Endothelial cell of umbilical vein (primary cell): ENCODE data around the gene ZFAND5. TPM values are rescaled to one million over a fixed set of nuclear protein-coding genes. Genes with fewer than 3 reads are reported as not detected.

Source experiments
- BruUV-seq: library from RNA; stranded (reverse); fragments of 400-500 nt; replicated peaks from 2 replicates; lab custom pipeline; 2021; lab: Mats Ljungman, UMichigan
- CTCF ChIA-PET: fragments of 300-600, 350-600 bp; sonication (Branson Sonifier 250); formaldehyde crosslinking; loops from one replicate; lab custom pipeline; 2021; ENCODE audit warnings: antibody characterized with exemption, inconsistent platforms; lab: Charles Lee
- POLR2A ChIA-PET: fragments of 300-600, 350-600 bp; sonication (Branson Sonifier 250); formaldehyde crosslinking; loops from one replicate; lab custom pipeline; 2021; ENCODE audit warnings: antibody characterized with exemption, inconsistent platforms; lab: Charles Lee
- DNase-seq: peaks from one replicate; pipeline ENCODE4 v3.0.0-alpha.2; 2011; ENCODE audit warnings: low read depth, low spot score
- FAIRE-seq: peaks from 2 replicates; lab custom pipeline; 2011; peaks lifted over from hg19 to GRCh38; lab: Jason Lieb, UNC
- H2AFZ ChIP-seq: 2 replicates; pipeline ENCODE4 v1.6.0; 2012; ENCODE audit warnings: low read depth, low read length, control low read depth, inconsistent platforms
- H3K27ac ChIP-seq: 2 replicates; pipeline ENCODE4 v1.5.1; 2011; ENCODE audit warnings: low read depth, mild to moderate bottlenecking, control low read depth, low read length, moderate library complexity; ENCODE audit not compliant: insufficient read depth
- H3K27me3 ChIP-seq, 2 experiments: 2 replicates each; pipeline versions ENCODE4 v1.6.0 to v1.6.1; 2011; ENCODE audit warnings: low read length in 2 of 2, mixed read lengths in 1 of 2; ENCODE audit not compliant: control insufficient read depth in 2 of 2, insufficient read depth in 2 of 2
- H3K36me3 ChIP-seq, 2 experiments: 2 replicates in 1 of 2; 3 replicates in 1 of 2; pipeline ENCODE4 v1.5.1; 2011; ENCODE audit warnings: low read length in 2 of 2, mild to moderate bottlenecking in 1 of 2, moderate library complexity in 1 of 2; ENCODE audit not compliant: control insufficient read depth in 2 of 2, insufficient read depth in 2 of 2; ENCODE audit errors: extremely low read depth in 1 of 2
- H3K4me1 ChIP-seq: 3 replicates; pipeline ENCODE4 v1.5.1; 2011; ENCODE audit warnings: mild to moderate bottlenecking, low read length; ENCODE audit not compliant: control insufficient read depth, insufficient read depth; ENCODE audit errors: extremely low read depth
- H3K4me2 ChIP-seq: 2 replicates; pipeline ENCODE4 v1.6.1; 2011; ENCODE audit warnings: low read length, control low read depth, mixed read lengths; ENCODE audit not compliant: insufficient read depth
- H3K4me3 ChIP-seq, 3 experiments: fragments of 200-600 bp in 1 of 3; sonication (generic), shearing (Covaris generic) in 1 of 3; replicated peaks in 1 of 3; 2 replicates each; pipeline ENCODE4 v1.5.1; 2011 to 2016; ENCODE audit warnings: control low read depth in 3 of 3, low read length in 3 of 3, mild to moderate bottlenecking in 2 of 3, inconsistent platforms in 1 of 3, low read depth in 1 of 3, moderate library complexity in 1 of 3; ENCODE audit not compliant: insufficient read depth in 1 of 3
- H3K79me2 ChIP-seq: 2 replicates; pipeline ENCODE4 v1.6.0; 2012; ENCODE audit warnings: low read length, inconsistent platforms; ENCODE audit not compliant: control insufficient read depth, insufficient read depth
- H3K9ac ChIP-seq: replicated peaks from 2 replicates; pipeline ENCODE3; 2011; ENCODE audit warnings: low read length, control low read depth; ENCODE audit not compliant: insufficient read depth; ENCODE audit errors: extremely low read depth
- H3K9me1 ChIP-seq: replicated peaks from 3 replicates; pipeline ENCODE4 v1.6.0; 2011; ENCODE audit warnings: mild to moderate bottlenecking, low read length; ENCODE audit not compliant: control insufficient read depth, insufficient read depth; ENCODE audit errors: extremely low read depth
- H3K9me3 ChIP-seq: replicated peaks from 2 replicates; pipeline ENCODE4 v1.5.1; 2012; ENCODE audit warnings: low read length, inconsistent platforms; ENCODE audit not compliant: control insufficient read depth, insufficient read depth
- H4K20me1 ChIP-seq: replicated peaks from 2 replicates; pipeline ENCODE3; 2011; ENCODE audit warnings: mild to moderate bottlenecking, low read length; ENCODE audit not compliant: control insufficient read depth, insufficient read depth; ENCODE audit errors: extremely low read depth
- FOS ChIP-seq: IDR thresholded peaks from 2 replicates; pipeline ENCODE4 v1.6.1; 2011; ENCODE audit warnings: mild to moderate bottlenecking, low read length, moderate library complexity, borderline replicate concordance; ENCODE audit not compliant: insufficient read depth
- GATA2 ChIP-seq: IDR thresholded peaks from 2 replicates; pipeline ENCODE4 v1.7.0; 2011; ENCODE audit warnings: low read depth, mild to moderate bottlenecking, moderate library complexity, mixed read lengths, low read length; ENCODE audit not compliant: insufficient read length, insufficient read depth
- JUN ChIP-seq: IDR thresholded peaks from 2 replicates; pipeline ENCODE4 v1.6.1; 2011; ENCODE audit warnings: borderline replicate concordance, low read depth; ENCODE audit not compliant: insufficient read length, insufficient read depth
- POLR2A ChIP-seq: IDR thresholded peaks from 2 replicates; pipeline ENCODE4 v1.6.1; 2012; ENCODE audit warnings: low read depth, mild to moderate bottlenecking, control low read depth, low read length
- POLR2AphosphoS5 ChIP-seq: IDR thresholded peaks from 2 replicates; pipeline ENCODE4 v1.6.1; 2012; ENCODE audit warnings: low read depth, mild to moderate bottlenecking, control low read depth, low read length, moderate library complexity; ENCODE audit not compliant: insufficient read depth
- dilution Hi-C: fragments of 300-500 bp; cut with MboI; formaldehyde crosslinking; loops from one replicate; pipeline ENCODE4 v1.15.0; 2019; ENCODE audit warnings: low sequenced_read_pairs; ENCODE audit not compliant: extremely low pct_ligation_motif_present
- intact Hi-C: fragments of 100-400 bp; cut with micrococcal nuclease; formaldehyde crosslinking; loops from one replicate; pipeline ENCODE4 v1.10.0; 2022
- polyA plus RNA-seq, 4 experiments: library from polyadenylated mRNA; depleted of rRNA in 3 of 4; stranded (reverse) in 3 of 4; unstranded in 1 of 4; fragments of >200 nt; gene quantifications; 2 replicates each; pipeline versions ENCODE4 v1.2.1 to v1.2.3, GENCODE V29; 2011 to 2012; ENCODE audit warnings: missing spikeins in 1 of 4
- total RNA-seq: library from RNA; stranded (reverse); gene quantifications from 2 replicates; pipeline ENCODE4 v1.2.3, GENCODE V29; 2021
- TF ChIP-seq, protein P1 (sequence below): IDR thresholded peaks from 2 replicates; pipeline ENCODE4 v1.6.1; 2011; ENCODE audit not compliant: insufficient read depth, insufficient read length
- TF ChIP-seq, protein P2 (sequence below), 2 donors: IDR thresholded peaks; 1 replicate in 1 of 2; 2 replicates in 1 of 2; pipeline ENCODE4 v1.5.1; 2011; ENCODE audit warnings: low read length in 2 of 2, mild to moderate bottlenecking in 2 of 2, moderate library complexity in 2 of 2, control low read depth in 1 of 2, inconsistent platforms in 1 of 2, low read depth in 1 of 2; ENCODE audit not compliant: insufficient read depth in 1 of 2; ENCODE audit errors: extremely low read depth in 1 of 2

Gene ZFAND5
- total and polyA plus RNA-seq, 2 donors (not counting 3 experiments of a cell fraction or from before 2014, with no cell fraction given) = 63.7 to 176 TPM

DNA sequence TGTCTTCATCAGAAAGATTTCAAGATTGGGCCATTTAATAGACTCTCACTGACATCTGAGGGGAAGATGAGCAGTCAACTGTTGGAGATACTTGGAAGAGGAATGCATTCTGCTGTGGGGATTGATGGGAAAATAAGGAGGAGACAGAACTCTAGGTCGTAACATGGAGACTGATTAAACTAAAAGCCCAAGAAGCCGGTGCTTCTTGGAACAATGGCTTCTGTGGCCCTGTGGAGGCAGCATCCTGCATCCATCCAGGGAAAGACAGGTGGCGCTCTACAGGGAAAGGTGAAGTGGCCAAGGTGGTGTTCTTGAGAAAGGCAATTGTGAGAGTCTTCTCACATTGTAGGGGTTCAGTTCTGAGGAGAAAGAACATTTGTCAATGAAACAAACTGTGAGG, 31.3 kb downstream of the ZFAND5 start:
- no peaks in the 10 kb centered on the region for H3K4me1 ChIP-seq
- H4K20me1 ChIP-seq = no peaks in the 10 kb centered on the region
- dilution Hi-C loops = no loop called here
- DNase-seq = no peak
- H3K79me2 ChIP-seq = no peaks in the 10 kb centered on the region
- peaks cover 4 to 6% of the 10 kb centered on the region in 2 experiments for H3K27me3 ChIP-seq
- no peaks in the 10 kb centered on the region for H3K36me3 ChIP-seq
- intact Hi-C loops = no loop called here
- no peak for FAIRE-seq
- no peaks in the 10 kb centered on the region for H3K9me1 ChIP-seq
- ChIA-PET CTCF (interaction anchor here (1.0 to 1.1 kb wide), 2 partner anchors 14 to 228 kb away, joined by 3 read pairs; no protein-coding TSS in a partner anchor), POLR2A (no interaction called here)
- no peaks in the 10 kb centered on the region for H3K9me3 ChIP-seq
- no TSS peak for BruUV-seq
- no peak overlapping the region for H2AFZ ChIP-seq
- H3K27ac ChIP-seq = no peak overlapping the region
- H3K9ac ChIP-seq = no peak overlapping the region
- no peak overlapping the region for H3K4me3 ChIP-seq
- TF ChIP-seq GATA2 = no peak
- TF ChIP-seq POLR2AphosphoS5 = no peak
- TF ChIP-seq FOS = no peak
- TF ChIP-seq, protein P1, sequence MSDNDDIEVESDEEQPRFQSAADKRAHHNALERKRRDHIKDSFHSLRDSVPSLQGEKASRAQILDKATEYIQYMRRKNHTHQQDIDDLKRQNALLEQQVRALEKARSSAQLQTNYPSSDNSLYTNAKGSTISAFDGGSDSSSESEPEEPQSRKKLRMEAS = no peak
- no peak for TF ChIP-seq POLR2A
- TF ChIP-seq, protein P2, sequence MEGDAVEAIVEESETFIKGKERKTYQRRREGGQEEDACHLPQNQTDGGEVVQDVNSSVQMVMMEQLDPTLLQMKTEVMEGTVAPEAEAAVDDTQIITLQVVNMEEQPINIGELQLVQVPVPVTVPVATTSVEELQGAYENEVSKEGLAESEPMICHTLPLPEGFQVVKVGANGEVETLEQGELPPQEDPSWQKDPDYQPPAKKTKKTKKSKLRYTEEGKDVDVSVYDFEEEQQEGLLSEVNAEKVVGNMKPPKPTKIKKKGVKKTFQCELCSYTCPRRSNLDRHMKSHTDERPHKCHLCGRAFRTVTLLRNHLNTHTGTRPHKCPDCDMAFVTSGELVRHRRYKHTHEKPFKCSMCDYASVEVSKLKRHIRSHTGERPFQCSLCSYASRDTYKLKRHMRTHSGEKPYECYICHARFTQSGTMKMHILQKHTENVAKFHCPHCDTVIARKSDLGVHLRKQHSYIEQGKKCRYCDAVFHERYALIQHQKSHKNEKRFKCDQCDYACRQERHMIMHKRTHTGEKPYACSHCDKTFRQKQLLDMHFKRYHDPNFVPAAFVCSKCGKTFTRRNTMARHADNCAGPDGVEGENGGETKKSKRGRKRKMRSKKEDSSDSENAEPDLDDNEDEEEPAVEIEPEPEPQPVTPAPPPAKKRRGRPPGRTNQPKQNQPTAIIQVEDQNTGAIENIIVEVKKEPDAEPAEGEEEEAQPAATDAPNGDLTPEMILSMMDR (IDR thresholded peaks at IDR 0.05; ENCODE audit: extremely low read depth in 1 of 2, insufficient read depth in 1 of 2, low read depth in 1 of 2, low read length in 2 of 2) = no peak
- TF ChIP-seq JUN = no peak
- no peak overlapping the region for H3K4me2 ChIP-seq
